K562 (cell line): ENCODE results near the gene OBSCN. TPM values are rescaled to one million over a fixed set of nuclear protein-coding genes. Genes with fewer than 3 reads are reported as not detected.

Experiments
- ATAC-seq: fragments of 200-7000 bp; cut with Tn5 transposase; 3 replicates; pipeline ENCODE4 v1.9.1; 2020; ENCODE audit warnings: moderate library complexity
- BruUV-seq: library from RNA; stranded (reverse); fragments of 400-500 nt; replicated peaks from 2 replicates; lab custom pipeline; 2021; lab: Mats Ljungman, UMichigan
- CTCF ChIA-PET: fragments of 300-600 bp; formaldehyde crosslinking; extraction: SDS; loops from one replicate; lab custom pipeline; 2021; ENCODE audit warnings: low intra/inter-chr PET ratio; lab: Yijun Ruan, JAX
- POLR2A ChIA-PET: fragments of 300-600, 350-650 bp; sonication (Branson Sonifier 250); formaldehyde crosslinking; extraction: SDS; loops from one replicate; lab custom pipeline; 2021; ENCODE audit warnings: antibody characterized with exemption, inconsistent platforms; lab: Yijun Ruan, JAX
- DNase-seq, 4 experiments: peaks; one replicate each; pipeline versions ENCODE4 v3.0.0 to v3.0.0-alpha.2; 2011 to 2018; ENCODE audit warnings: low spot score in 3 of 4, mixed read lengths in 3 of 4; ENCODE audit errors: extremely low read depth in 1 of 4
- FAIRE-seq: peaks from 2 replicates; lab custom pipeline; 2011; peaks lifted over from hg19 to GRCh38; lab: Jason Lieb, UNC
- H2AFZ ChIP-seq: 2 replicates; pipeline ENCODE4 v1.6.0; 2011; ENCODE audit warnings: low read depth, low read length, control low read depth, inconsistent platforms
- H3K27ac ChIP-seq: fragments of 200-600 bp; 3 replicates; pipeline ENCODE4 v1.8.0; 2011; ENCODE audit warnings: low read depth, mild to moderate bottlenecking, control low read depth, inconsistent platforms, low read length, moderate library complexity, mixed read lengths; ENCODE audit errors: extremely low read depth
- H3K27me3 ChIP-seq, 2 experiments: fragments of 300-600 bp in 1 of 2; 2 replicates in 1 of 2; 3 replicates in 1 of 2; pipeline versions ENCODE4 v1.6.0 to v1.8.0; 2011; ENCODE audit warnings: inconsistent platforms in 2 of 2, low read length in 2 of 2, mild to moderate bottlenecking in 1 of 2, mixed read lengths in 1 of 2, moderate library complexity in 1 of 2; ENCODE audit not compliant: control insufficient read depth in 2 of 2, insufficient read depth in 2 of 2
- H3K36me3 ChIP-seq: fragments of 300-600 bp; 3 replicates; pipeline ENCODE4 v1.8.0; 2011; ENCODE audit warnings: mild to moderate bottlenecking, low read length, inconsistent platforms; ENCODE audit not compliant: control insufficient read depth, insufficient read depth
- H3K4me1 ChIP-seq, 2 experiments: fragments of 200-600 bp in 1 of 2; replicated peaks in 1 of 2; 2 replicates in 1 of 2; 3 replicates in 1 of 2; pipeline versions ENCODE4 v1.5.1 to v1.8.0; 2011; ENCODE audit warnings: inconsistent platforms in 2 of 2, low read length in 2 of 2, mild to moderate bottlenecking in 1 of 2, mixed read lengths in 1 of 2, moderate library complexity in 1 of 2; ENCODE audit not compliant: control insufficient read depth in 2 of 2, insufficient read depth in 2 of 2
- H3K4me2 ChIP-seq: 2 replicates; pipeline ENCODE4 v1.6.1; 2011; ENCODE audit warnings: low read length, control low read depth, inconsistent platforms, mixed read lengths; ENCODE audit not compliant: insufficient read depth
- H3K4me3 ChIP-seq: fragments of 200-600 bp; sonication (generic), shearing (Covaris generic); 2 replicates; pipeline ENCODE4 v1.5.1; 2016; ENCODE audit warnings: control low read depth, inconsistent platforms
- H3K79me2 ChIP-seq: fragments of 200-600 bp; 3 replicates; pipeline ENCODE4 v1.8.0; 2011; ENCODE audit warnings: low read length, inconsistent platforms; ENCODE audit not compliant: control insufficient read depth, insufficient read depth
- H3K9ac ChIP-seq, 2 experiments: 2 replicates each; pipeline versions ENCODE4 v1.6.0 to v1.6.1; 2011; ENCODE audit warnings: low read depth in 2 of 2, low read length in 2 of 2, control low read depth in 1 of 2, inconsistent platforms in 1 of 2, mild to moderate bottlenecking in 1 of 2, mixed read lengths in 1 of 2; ENCODE audit not compliant: insufficient read depth in 1 of 2
- H3K9me1 ChIP-seq: one replicate; pipeline ENCODE4 v1.6.0; 2011; ENCODE audit warnings: inconsistent platforms, mild to moderate bottlenecking, low read length, moderate library complexity; ENCODE audit not compliant: control insufficient read depth, insufficient read depth
- H3K9me3 ChIP-seq: replicated peaks from 2 replicates; pipeline ENCODE4 v1.5.1; 2011; ENCODE audit warnings: low read depth, low read length, inconsistent platforms; ENCODE audit not compliant: control insufficient read depth, insufficient read depth
- H4K20me1 ChIP-seq: replicated peaks from 2 replicates; pipeline ENCODE4 v1.6.1; 2011; ENCODE audit warnings: low read length, inconsistent platforms, mixed read lengths; ENCODE audit not compliant: control insufficient read depth, insufficient read depth
- DIDO1 ChIP-seq: fragments of 450-650 bp; IDR thresholded peaks from 2 replicates; pipeline ENCODE4 v1.6.1; 2016; ENCODE audit warnings: low read depth, missing biosample characterization, missing genetic modification characterization
- ERF ChIP-seq: fragments of 450-650 bp; formaldehyde crosslinking; IDR thresholded peaks from 2 replicates; pipeline ENCODE4 v1.4.0; 2020; ENCODE audit warnings: mild to moderate bottlenecking, mixed read lengths
- LARP7 ChIP-seq: fragments of 450-650 bp; IDR thresholded peaks from 2 replicates; pipeline ENCODE4 v1.6.1; 2016
- MCM7 ChIP-seq, 2 experiments: fragments of 450-650 bp; IDR thresholded peaks; 2 replicates each; pipeline ENCODE4 v1.6.1; 2016 to 2018
- MYC ChIP-seq, 2 experiments: fragments of 250-450 bp in 1 of 2; sonication (Bioruptor Pico) in 1 of 2; IDR thresholded peaks; 2 replicates each; pipeline versions ENCODE4 v1.5.1 to v1.6.1; 2012 to 2021; ENCODE audit warnings: low read depth in 2 of 2, borderline replicate concordance in 1 of 2, improper control_type of control experiment in 1 of 2, low read length in 1 of 2, mild to moderate bottlenecking in 1 of 2, moderate library complexity in 1 of 2
- NFATC3 ChIP-seq: fragments of 450-650 bp; IDR thresholded peaks from 2 replicates; pipeline ENCODE4 v1.6.1; 2017; ENCODE audit warnings: mild to moderate bottlenecking
- ZNF707 ChIP-seq: fragments of 250-450 bp; sonication (Bioruptor Pico); conservative IDR thresholded peaks from 2 replicates; pipeline ENCODE4 v1.8.0; 2022; ENCODE audit warnings: inconsistent platforms, mild to moderate bottlenecking, moderate library complexity
- WGBS: fragments of 100-300 bp; shearing (Covaris generic); methylation state at CpG from one replicate; pipeline ENCODE4 v1.1.6; 2016; ENCODE audit warnings: low coverage, mixed read lengths; ENCODE audit not compliant: insufficient coverage; ENCODE audit errors: missing lambda C conversion rate; 5-methylcytosine and 5-hydroxymethylcytosine counted together
- in situ Hi-C: fragments of 300-500 bp; cut with MboI; formaldehyde crosslinking; loops from 4 replicates; pipeline ENCODE4 v1.15.0; 2018; ENCODE audit warnings: inconsistent platforms, mixed read lengths
- intact Hi-C: fragments of 100-400 bp; cut with micrococcal nuclease; formaldehyde crosslinking; loops from 2 replicates; pipeline ENCODE4 v1.14.2; 2022
- polyA plus RNA-seq, 8 experiments: library from polyadenylated mRNA; depleted of rRNA in 4 of 8; stranded (reverse) in 5 of 8; unstranded in 3 of 8; fragments of >200 nt; fragmentation: Nextera tagmentation in 2 of 8; fragmentation: Illumina TruSeq in 1 of 8; extraction: Ambion mirVana in 2 of 8; extraction: Trizol in 1 of 8; gene quantifications; 2 replicates each; pipeline versions ENCODE4 v1.2.1 to v1.2.3, GENCODE V29; 2011 to 2014; ENCODE audit warnings: inconsistent platforms in 1 of 8, missing spikeins in 1 of 8
- total RNA-seq, 7 experiments: library from RNA; depleted of rRNA in 6 of 7; stranded (reverse); fragments of >200 nt in 6 of 7; fragmentation: Illumina TruSeq in 2 of 7; extraction: Trizol in 2 of 7; gene quantifications; 2 replicates each; pipeline versions ENCODE4 v1.2.1 to v1.2.3, GENCODE V29; 2011 to 2021; ENCODE audit warnings: low replicate concordance in 1 of 7
- TF ChIP-seq, protein P1 (sequence below): sonication (generic); formaldehyde crosslinking; IDR thresholded peaks from 2 replicates; pipeline ENCODE4 v1.8.0; 2023; ENCODE audit warnings: mild to moderate bottlenecking, missing genetic modification reagents
- TF ChIP-seq, protein P2 (sequence below): sonication (generic); formaldehyde crosslinking; IDR thresholded peaks from 2 replicates; pipeline ENCODE4 v1.8.0; 2022; ENCODE audit warnings: mild to moderate bottlenecking, missing genetic modification reagents, borderline replicate concordance

OBSCN gene
- total and polyA plus RNA-seq, 9 of the 15 experiments (the other 6 are each of a cell fraction or from before 2014, with no cell fraction given): 0.18 to 19.7 (median 3.6) TPM

DNA sequence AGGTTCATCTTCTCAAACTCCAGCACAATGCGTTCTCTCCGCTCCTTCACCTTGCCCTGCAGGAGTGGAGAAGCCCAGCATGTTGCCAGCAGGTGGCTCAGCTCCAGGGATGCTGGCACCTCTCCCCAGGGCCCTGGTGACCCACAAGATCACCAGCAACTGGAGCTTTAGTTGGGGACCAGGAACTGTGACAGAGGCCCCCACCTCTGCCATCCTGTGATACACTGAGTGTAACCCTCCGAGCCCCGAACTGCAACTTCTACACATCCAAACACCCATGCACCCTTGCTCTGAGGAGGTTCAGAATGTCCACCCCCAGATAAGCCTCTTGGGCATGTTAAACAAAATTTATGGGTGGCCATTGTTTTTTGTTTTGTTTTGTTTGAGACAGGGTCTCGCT lies 203.3 kb downstream of the OBSCN start:
- H3K27me3 ChIP-seq: no peaks in the 10 kb centered on the region
- H3K27ac ChIP-seq: no peak overlapping the region
- WGBS: 85% methylated on average over 5 of the region's 5 CpGs
- FAIRE-seq (no peak), DNase-seq (no peak), ATAC-seq (no peak)
- intact Hi-C loops: no loop called here
- POLR2A ChIA-PET: interaction anchor here (0.7 to 1.9 kb wide), 3 partner anchors 17 to 1144 kb away, joined by 3 to 12 read pairs (median 4); a partner anchor contains a TSS
- peaks cover 22 to 53% of the 10 kb centered on the region in 2 experiments for H3K4me1 ChIP-seq
- BruUV-seq: no TSS peak
- CTCF ChIA-PET: no interaction called here
- no peak overlapping the region for H3K4me3 ChIP-seq
- no peak overlapping the region for H3K4me2 ChIP-seq
- H3K79me2 ChIP-seq: peaks cover 18% of the 10 kb centered on the region
- no peak overlapping the region for H2AFZ ChIP-seq
- 0 out of 2 replicates have a peak, but pooled peaks cover 1% of the 10 kb centered on the region for H3K9me3 ChIP-seq
- no peaks in the 10 kb centered on the region for H3K9me1 ChIP-seq
- in situ Hi-C loops: no loop called here
- H4K20me1 ChIP-seq: no peaks in the 10 kb centered on the region; the same call in 1 of the 2 replicates
- H3K36me3 ChIP-seq: peaks cover 6% of the 10 kb centered on the region; the same call in 1 of the 3 replicates
- H3K9ac ChIP-seq: peak overlapping the region in 1 of 2 experiments; percentile 82; a peak in 2 of 4 replicates
- TF ChIP-seq MCM7 (IDR thresholded peaks at IDR 0.05) (no peak), NFATC3 (no peak), ERF (CRISPR knock-in tag) (no peak), LARP7 (no peak), DIDO1 (tag) (no peak), MYC (IDR thresholded peaks at IDR 0.05; ENCODE audit: low read depth, low read length) (no peak), MYC (CRISPR knock-in tag; IDR thresholded peaks at IDR 0.05; ENCODE audit: borderline replicate concordance, low read depth) (no peak), ZNF707 (no peak)
- TF ChIP-seq, protein P1, sequence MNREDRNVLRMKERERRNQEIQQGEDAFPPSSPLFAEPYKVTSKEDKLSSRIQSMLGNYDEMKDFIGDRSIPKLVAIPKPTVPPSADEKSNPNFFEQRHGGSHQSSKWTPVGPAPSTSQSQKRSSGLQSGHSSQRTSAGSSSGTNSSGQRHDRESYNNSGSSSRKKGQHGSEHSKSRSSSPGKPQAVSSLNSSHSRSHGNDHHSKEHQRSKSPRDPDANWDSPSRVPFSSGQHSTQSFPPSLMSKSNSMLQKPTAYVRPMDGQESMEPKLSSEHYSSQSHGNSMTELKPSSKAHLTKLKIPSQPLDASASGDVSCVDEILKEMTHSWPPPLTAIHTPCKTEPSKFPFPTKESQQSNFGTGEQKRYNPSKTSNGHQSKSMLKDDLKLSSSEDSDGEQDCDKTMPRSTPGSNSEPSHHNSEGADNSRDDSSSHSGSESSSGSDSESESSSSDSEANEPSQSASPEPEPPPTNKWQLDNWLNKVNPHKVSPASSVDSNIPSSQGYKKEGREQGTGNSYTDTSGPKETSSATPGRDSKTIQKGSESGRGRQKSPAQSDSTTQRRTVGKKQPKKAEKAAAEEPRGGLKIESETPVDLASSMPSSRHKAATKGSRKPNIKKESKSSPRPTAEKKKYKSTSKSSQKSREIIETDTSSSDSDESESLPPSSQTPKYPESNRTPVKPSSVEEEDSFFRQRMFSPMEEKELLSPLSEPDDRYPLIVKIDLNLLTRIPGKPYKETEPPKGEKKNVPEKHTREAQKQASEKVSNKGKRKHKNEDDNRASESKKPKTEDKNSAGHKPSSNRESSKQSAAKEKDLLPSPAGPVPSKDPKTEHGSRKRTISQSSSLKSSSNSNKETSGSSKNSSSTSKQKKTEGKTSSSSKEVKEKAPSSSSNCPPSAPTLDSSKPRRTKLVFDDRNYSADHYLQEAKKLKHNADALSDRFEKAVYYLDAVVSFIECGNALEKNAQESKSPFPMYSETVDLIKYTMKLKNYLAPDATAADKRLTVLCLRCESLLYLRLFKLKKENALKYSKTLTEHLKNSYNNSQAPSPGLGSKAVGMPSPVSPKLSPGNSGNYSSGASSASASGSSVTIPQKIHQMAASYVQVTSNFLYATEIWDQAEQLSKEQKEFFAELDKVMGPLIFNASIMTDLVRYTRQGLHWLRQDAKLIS (CRISPR knock-in tag): no peak
- TF ChIP-seq, protein P2, sequence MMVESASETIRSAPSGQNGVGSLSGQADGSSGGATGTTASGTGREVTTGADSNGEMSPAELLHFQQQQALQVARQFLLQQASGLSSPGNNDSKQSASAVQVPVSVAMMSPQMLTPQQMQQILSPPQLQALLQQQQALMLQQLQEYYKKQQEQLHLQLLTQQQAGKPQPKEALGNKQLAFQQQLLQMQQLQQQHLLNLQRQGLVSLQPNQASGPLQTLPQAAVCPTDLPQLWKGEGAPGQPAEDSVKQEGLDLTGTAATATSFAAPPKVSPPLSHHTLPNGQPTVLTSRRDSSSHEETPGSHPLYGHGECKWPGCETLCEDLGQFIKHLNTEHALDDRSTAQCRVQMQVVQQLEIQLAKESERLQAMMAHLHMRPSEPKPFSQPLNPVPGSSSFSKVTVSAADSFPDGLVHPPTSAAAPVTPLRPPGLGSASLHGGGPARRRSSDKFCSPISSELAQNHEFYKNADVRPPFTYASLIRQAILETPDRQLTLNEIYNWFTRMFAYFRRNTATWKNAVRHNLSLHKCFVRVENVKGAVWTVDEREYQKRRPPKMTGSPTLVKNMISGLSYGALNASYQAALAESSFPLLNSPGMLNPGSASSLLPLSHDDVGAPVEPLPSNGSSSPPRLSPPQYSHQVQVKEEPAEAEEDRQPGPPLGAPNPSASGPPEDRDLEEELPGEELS (CRISPR knock-in tag): no peak
